Vagina (tissue), 2 donors: ENCODE data around the gene TUFM.

Experiments used
- CTCF ChIP-seq, 3 experiments: fragments of 450-650 bp in 2 of 3; fragments of 200-600 bp in 1 of 3; sonication (generic) in 1 of 3; IDR thresholded peaks; one replicate each; pipeline ENCODE4 v1.5.1; 2017 to 2019; ENCODE audit warnings: antibody characterized with exemption in 3 of 3, mild to moderate bottlenecking in 2 of 3, moderate library complexity in 2 of 3
- POLR2A ChIP-seq, 2 donors: fragments of 450-650 bp; IDR thresholded peaks; one replicate each; pipeline ENCODE4 v1.6.1; 2017; ENCODE audit warnings: antibody characterized with exemption in 2 of 2, mild to moderate bottlenecking in 2 of 2, moderate library complexity in 2 of 2

DNA sequence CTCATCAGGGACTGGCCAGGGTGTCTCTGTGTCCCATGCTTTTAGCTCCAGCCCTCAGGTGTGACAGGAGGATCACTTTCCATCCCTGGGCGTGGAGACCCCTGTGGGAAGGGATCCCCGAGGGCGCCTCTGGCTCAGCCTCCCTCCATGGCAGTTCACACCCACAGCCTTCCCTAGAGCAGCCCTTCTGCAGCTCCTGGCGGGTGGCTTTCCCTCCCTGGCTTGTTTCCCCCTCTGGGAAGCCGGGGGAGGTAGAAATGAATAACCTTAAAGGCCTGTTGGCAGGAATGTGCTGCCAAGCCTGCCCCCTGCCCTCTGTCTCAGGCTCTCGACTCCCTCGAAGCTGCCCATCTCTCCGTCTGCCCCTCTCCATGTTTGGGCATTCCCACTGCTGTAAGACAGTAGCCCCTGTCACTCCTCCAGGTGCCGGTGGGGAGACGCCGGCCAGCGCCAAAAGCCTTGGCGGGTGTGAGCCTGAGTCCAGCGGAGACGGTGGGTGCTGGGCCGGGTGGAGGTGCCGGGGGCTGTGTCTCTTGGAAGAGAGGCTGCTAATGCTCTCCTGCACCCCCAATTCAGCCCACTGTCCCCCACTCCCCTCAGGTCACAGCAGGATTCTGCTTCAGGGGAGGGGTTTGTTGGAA lies 30.0 kb upstream of the TUFM start:
- TF ChIP-seq CTCF (IDR thresholded peaks at IDR 0.05) (no peak), POLR2A (IDR thresholded peaks at IDR 0.05) (no peak)
